H1 (cell line): ENCODE data around the gene CBARP. TPM values are rescaled to one million over a fixed set of nuclear protein-coding genes. Genes with fewer than 3 reads are reported as not detected.
A peak's percentile ranks its signal among the peaks of the same experiment; 100 is the strongest.

Experiments
- ATF3 ChIP-seq: IDR thresholded peaks from 2 replicates; pipeline ENCODE4 v1.6.1; 2011; ENCODE audit warnings: low read depth, mild to moderate bottlenecking, low read length; ENCODE audit not compliant: insufficient read depth
- BRCA1 ChIP-seq: IDR thresholded peaks from 2 replicates; pipeline ENCODE4 v1.6.1; 2012; ENCODE audit warnings: low read depth, low read length, improper control_type of control experiment
- CHD1 ChIP-seq: IDR thresholded peaks from 2 replicates; pipeline ENCODE4 v1.6.1; 2012; ENCODE audit warnings: low read depth, low read length, improper control_type of control experiment
- CREB1 ChIP-seq: IDR thresholded peaks from 2 replicates; pipeline ENCODE4 v1.6.1; 2012; ENCODE audit warnings: inconsistent platforms
- CTCF ChIP-seq, 3 experiments: IDR thresholded peaks; 1 replicate in 2 of 3; 2 replicates in 1 of 3; pipeline versions ENCODE4 v1.5.1 to v1.6.1; 2011; ENCODE audit warnings: low read length in 3 of 3, mild to moderate bottlenecking in 3 of 3, inconsistent platforms in 2 of 3, low read depth in 1 of 3, moderate library complexity in 1 of 3; ENCODE audit not compliant: insufficient read depth in 1 of 3; ENCODE audit errors: control extremely low read depth in 1 of 3
- EP300 ChIP-seq, 2 experiments: IDR thresholded peaks; 1 replicate in 1 of 2; 2 replicates in 1 of 2; pipeline ENCODE4 v1.6.1; 2011 to 2012; ENCODE audit warnings: low read depth in 2 of 2, low read length in 2 of 2, mild to moderate bottlenecking in 2 of 2, borderline replicate concordance in 1 of 2, inconsistent platforms in 1 of 2, moderate library complexity in 1 of 2
- EZH2 ChIP-seq: fragments of 200-600 bp; sonication (generic); IDR thresholded peaks from 2 replicates; pipeline ENCODE4 v1.7.1; 2012; ENCODE audit warnings: low read depth, mild to moderate bottlenecking, moderate library complexity, low read length, inconsistent platforms; ENCODE audit not compliant: severe bottlenecking
- FOSL1 ChIP-seq: IDR thresholded peaks from 2 replicates; pipeline ENCODE4 v1.6.1; 2011; ENCODE audit warnings: mild to moderate bottlenecking, low read depth, low read length, moderate library complexity; ENCODE audit not compliant: insufficient read depth
- HDAC2 ChIP-seq, 2 experiments: fragments of 300-600 bp in 1 of 2; sonication (generic) in 1 of 2; IDR thresholded peaks; 2 replicates each; pipeline ENCODE4 v1.6.1; 2011 to 2012; ENCODE audit warnings: low read depth in 2 of 2, low read length in 2 of 2, mild to moderate bottlenecking in 2 of 2, moderate library complexity in 2 of 2, borderline replicate concordance in 1 of 2, inconsistent platforms in 1 of 2
- KDM1A ChIP-seq: fragments of 200-600, 300-600 bp; sonication (generic); IDR thresholded peaks from 2 replicates; pipeline ENCODE4 v1.7.1; 2016; ENCODE audit warnings: mild to moderate bottlenecking, low read length, borderline replicate concordance
- KDM4A ChIP-seq: IDR thresholded peaks from one replicate; pipeline ENCODE4 v1.7.1; 2012; ENCODE audit warnings: low read depth, mild to moderate bottlenecking, moderate library complexity, low read length, inconsistent platforms; ENCODE audit not compliant: severe bottlenecking
- PHF8 ChIP-seq: fragments of 200-600 bp; sonication (generic); conservative IDR thresholded peaks from 2 replicates; pipeline ENCODE4 v1.7.1; 2012; ENCODE audit warnings: low read depth, mild to moderate bottlenecking, inconsistent platforms, low read length, moderate library complexity
- POU5F1 ChIP-seq: IDR thresholded peaks from 2 replicates; pipeline ENCODE4 v1.6.1; 2011; ENCODE audit warnings: low read depth, mild to moderate bottlenecking, low read length, moderate library complexity
- RXRA ChIP-seq: IDR thresholded peaks from 2 replicates; pipeline ENCODE4 v1.6.1; 2011; ENCODE audit warnings: low read depth, mild to moderate bottlenecking, low read length, moderate library complexity; ENCODE audit not compliant: insufficient read depth
- SP2 ChIP-seq: IDR thresholded peaks from 2 replicates; pipeline ENCODE4 v1.6.1; 2012; ENCODE audit warnings: mild to moderate bottlenecking, low read length, inconsistent platforms
- SUZ12 ChIP-seq: fragments of 200-600 bp; sonication (generic); IDR thresholded peaks from 2 replicates; pipeline ENCODE4 v1.6.1; 2012; ENCODE audit warnings: mild to moderate bottlenecking, inconsistent platforms, low read length, moderate library complexity, mixed read lengths
- TAF1 ChIP-seq: IDR thresholded peaks from 2 replicates; pipeline ENCODE4 v1.6.1; 2011; ENCODE audit warnings: mild to moderate bottlenecking, low read depth, low read length
- TBP ChIP-seq: IDR thresholded peaks from 2 replicates; pipeline ENCODE4 v1.6.1; 2011; ENCODE audit warnings: low read depth, low read length, improper control_type of control experiment
- TCF12 ChIP-seq: IDR thresholded peaks from 2 replicates; pipeline ENCODE4 v1.6.1; 2011; ENCODE audit warnings: low read depth, mild to moderate bottlenecking, low read length
- polyA plus RNA-seq, 7 experiments: library from polyadenylated mRNA; depleted of rRNA in 3 of 7; stranded (reverse) in 5 of 7; unstranded in 2 of 7; fragments of >200 nt in 5 of 7; fragments of 200-250 nt in 2 of 7; gene quantifications; 1 replicate in 5 of 7; 2 replicates in 1 of 7; 4 replicates in 1 of 7; pipeline versions ENCODE4 v1.2.1 to v1.2.3, GENCODE V29; 2011 to 2013; ENCODE audit warnings: missing spikeins in 2 of 7, mixed read lengths in 2 of 7
- total RNA-seq: library from RNA; stranded (reverse); fragmentation: NEBNext Ultra II Directional; extraction: Animal tissue kit (Norgen Biotek cat#: 25700); gene quantifications from 2 replicates; pipeline ENCODE4 v1.2.1, GENCODE V29; 2021

The CBARP gene
- total and polyA plus RNA-seq, 2 of the 8 experiments (the other 6 are each of a cell fraction or from before 2014, with no cell fraction given): 4.9 to 14.7 TPM

- TF ChIP-seq EP300 (IDR thresholded peaks at IDR 0.05; ENCODE audit: borderline replicate concordance in 1 of 2, low read depth in 2 of 2, low read length in 2 of 2) (no peak), EZH2 (no peak), CREB1 (peak; percentile 57), CTCF (IDR thresholded peaks at IDR 0.05; ENCODE audit: control extremely low read depth in 1 of 3, insufficient read depth in 1 of 3, low read depth in 1 of 3, low read length in 3 of 3) (no peak; a peak in 1 of 4 replicates), TCF12 (0 out of 2 replicates have a peak, but pooled peaks have one; percentile 29), SUZ12 (no peak), TBP (peak; percentile 45; the same call in 1 of the 2 replicates), HDAC2 (IDR thresholded peaks at IDR 0.05; ENCODE audit: borderline replicate concordance in 1 of 2, low read depth in 2 of 2, low read length in 2 of 2) (no peak; a peak in 1 of 4 replicates), CHD1 (no peak), KDM4A (no peak), PHF8 (peak; percentile 67; the same call in 1 of the 2 replicates), SP2 (peak; percentile 79), TAF1 (peak; percentile 83), POU5F1 (no peak), KDM1A (peak; percentile 16; the same call in 1 of the 2 replicates), FOSL1 (no peak), ATF3 (no peak), RXRA (no peak), BRCA1 (no peak)
Observed at GRCh38 chr19:1205114-1206099, 32.4 kb downstream of the CBARP start, which contains the start of gene STK11 (continued).
